Stimulated activated CD4-positive, alpha-beta T cell treated with anti-CD3 and anti-CD28 coated beads, Interleukin-15, amount 100 ng/mL, for 48 hours (primary cell): Measurements from ENCODE around the gene CHD8.
"Not testable (repeated sequence)": the region's sequence is repeated elsewhere in the genome, so short reads cannot be mapped to it uniquely, and the experiment has no call there.

ENCODE experiments used
- DNase-seq, 2 donors: peaks; one replicate each; pipeline ENCODE4 v3.0.0-alpha.2; 2020; ENCODE audit warnings: low read depth in 2 of 2

CHD8 gene

DNA sequence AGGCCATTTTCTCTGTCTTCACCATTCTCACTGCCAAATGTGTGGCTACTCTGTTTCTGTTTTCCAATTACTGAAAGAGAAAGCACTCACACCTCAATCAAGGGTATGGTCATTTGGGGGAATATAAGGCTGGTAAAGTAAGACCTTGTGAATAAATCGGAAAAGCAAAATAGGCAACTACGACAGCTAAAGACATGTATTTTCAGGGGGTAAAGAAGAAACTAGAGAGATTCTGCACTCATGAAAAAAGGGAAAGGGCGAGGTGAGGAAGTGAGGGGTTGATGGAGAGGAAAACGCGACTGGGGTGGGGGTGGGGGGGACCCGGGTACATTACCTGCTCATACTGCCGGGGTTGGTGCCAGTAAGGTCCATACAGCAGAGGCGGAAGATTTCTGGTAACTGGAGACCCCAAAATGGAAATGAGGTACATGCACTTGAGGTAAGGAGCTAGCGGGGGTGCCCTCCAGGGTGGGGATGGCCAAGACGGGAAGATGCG lies 19.3 kb downstream of the CHD8 start:
- no peak for DNase-seq

- DNase-seq = no peak
These were observed 24.8 kb downstream of the CHD8 start for GRCh38 chr14:21431126-21431525.

DNA sequence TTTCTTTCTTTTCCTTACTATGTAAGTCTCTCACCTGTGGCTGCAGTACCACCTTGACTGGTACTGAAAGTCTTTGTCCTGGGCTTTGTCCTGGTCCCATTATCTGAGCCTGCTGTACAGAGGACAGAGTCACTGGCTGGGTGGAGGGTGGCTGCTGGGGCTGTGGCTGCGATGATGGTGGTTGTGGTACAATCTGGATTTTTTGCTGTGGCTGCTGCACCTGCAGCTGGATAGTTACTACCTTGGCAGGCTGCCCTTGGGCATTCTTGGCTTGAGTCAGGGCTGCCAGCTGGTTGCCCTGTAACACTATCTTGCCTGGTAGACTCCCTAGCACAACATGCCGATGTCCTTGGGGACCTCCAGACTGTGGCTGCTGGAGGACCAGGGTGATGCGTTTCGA lies 27.0 kb downstream of the CHD8 start:
- no peak for DNase-seq

DNA sequence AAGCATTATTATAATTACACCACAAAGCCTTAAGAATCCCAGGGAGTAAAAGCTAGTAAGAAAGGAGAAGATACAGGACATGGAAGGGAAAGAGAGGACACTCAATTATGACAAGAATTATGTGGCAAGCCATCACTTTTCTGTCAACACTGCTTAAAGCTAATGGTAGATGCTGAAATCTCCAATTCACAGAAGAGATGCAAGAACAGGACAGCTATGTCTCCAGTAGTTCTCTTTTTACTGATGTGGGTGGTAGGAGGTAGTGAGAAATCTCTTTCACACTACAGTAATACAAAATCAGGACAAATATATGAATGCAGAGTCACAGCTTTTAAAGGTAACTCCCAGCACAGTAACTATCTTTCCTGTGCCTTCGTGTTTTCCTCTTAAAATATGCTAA lies 29.2 kb downstream of the CHD8 start:
- DNase-seq = no peak

DNA sequence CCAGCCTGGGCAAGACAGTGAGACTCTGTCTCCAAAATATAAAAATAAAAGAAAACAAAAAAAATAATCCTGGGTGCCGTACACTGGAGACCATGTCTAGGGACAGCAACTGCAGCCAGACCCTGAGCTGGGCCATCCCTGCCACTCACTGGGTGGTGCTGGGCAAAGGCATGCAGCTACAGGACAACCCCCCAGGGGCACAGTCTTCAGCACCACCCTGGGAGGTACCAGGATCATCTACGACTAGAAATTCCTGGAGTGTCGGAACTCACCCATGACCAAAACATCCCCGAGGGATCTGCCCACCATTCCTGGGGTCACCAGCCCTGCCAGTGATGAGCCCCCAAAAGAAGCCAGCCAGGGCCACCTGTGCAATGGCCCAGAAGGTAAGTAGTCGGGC lies 36.4 kb downstream of the CHD8 start:
- no peak for DNase-seq

- DNase-seq = no peak
These were observed 40.6 kb downstream of the CHD8 start for GRCh38 chr14:21415329-21415728.

DNA sequence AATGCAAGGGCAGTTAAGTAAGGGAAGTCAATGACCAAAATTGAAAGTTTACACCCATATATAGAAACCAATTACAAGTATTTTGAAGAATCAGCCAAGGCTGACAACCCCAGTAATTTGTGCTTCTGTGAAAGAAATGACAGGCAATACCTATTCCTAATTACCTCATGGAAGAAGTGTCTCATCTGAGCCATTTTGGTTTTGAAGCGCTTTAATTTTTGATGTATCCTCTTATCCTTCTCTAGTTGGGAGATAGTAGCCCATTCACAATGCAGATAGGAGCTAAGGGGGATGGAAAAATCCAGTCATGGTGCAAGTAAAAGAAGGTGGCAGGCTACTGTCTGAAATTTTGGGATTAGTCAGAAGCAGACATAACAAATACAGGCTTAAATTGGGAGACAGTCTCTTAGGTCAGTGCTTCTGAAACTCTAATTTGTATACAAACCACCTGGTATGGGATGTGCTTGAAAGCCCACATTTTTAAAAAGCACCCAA lies 41.7 kb downstream of the CHD8 start:
- no peak for DNase-seq

- no peak for DNase-seq
These were observed 47.8 kb downstream of the CHD8 start for GRCh38 chr14:21408147-21408546.

DNA sequence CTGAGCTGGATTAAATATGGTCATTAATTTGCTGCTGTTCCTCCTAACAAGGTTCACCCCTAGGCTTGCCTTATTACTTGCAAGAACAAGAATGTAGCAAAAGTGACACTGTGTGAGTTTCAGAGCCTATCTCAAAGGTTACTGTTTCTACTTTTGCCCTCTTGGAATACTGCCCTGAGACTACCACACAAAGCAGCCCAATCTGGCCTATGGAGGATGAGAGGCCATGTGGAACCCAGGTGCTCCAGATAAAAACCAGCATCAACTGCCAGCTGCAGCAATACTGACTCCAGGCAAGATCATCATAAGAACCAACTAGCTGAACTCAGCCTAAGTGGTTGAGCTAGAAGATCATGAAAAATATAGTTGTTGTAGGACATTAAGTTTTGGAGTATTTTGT lies 49.7 kb downstream of the CHD8 start:
- DNase-seq = no peak

DNA sequence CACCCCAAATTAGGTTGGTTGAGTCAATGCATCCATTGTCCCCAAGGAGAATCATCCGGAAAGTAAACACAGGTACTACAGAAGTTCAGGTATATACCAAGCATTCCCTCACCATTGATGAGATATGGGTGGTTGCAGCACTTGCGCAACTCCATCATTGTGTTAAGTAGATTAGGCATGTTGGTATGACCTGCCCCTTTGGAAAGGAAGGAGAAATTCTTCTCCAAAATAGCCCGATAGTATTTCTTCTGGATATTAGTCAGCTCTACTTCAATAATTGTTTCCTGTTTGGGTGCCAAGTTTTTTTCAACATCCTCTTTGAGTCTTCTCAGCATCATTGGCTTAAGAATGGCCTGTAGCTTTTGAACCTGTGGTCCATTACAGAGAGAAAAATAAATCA lies 50.8 kb downstream of the CHD8 start:
- DNase-seq = no peak

- no peak for DNase-seq
These were observed 56.5 kb downstream of the CHD8 start for GRCh38 chr14:21399311-21399870.

- DNase-seq = no peak
These were observed 57.0 kb downstream of the CHD8 start for GRCh38 chr14:21398901-21399300.

- DNase-seq = no peak
These were observed 60.5 kb downstream of the CHD8 start for GRCh38 chr14:21395450-21395849.

DNA sequence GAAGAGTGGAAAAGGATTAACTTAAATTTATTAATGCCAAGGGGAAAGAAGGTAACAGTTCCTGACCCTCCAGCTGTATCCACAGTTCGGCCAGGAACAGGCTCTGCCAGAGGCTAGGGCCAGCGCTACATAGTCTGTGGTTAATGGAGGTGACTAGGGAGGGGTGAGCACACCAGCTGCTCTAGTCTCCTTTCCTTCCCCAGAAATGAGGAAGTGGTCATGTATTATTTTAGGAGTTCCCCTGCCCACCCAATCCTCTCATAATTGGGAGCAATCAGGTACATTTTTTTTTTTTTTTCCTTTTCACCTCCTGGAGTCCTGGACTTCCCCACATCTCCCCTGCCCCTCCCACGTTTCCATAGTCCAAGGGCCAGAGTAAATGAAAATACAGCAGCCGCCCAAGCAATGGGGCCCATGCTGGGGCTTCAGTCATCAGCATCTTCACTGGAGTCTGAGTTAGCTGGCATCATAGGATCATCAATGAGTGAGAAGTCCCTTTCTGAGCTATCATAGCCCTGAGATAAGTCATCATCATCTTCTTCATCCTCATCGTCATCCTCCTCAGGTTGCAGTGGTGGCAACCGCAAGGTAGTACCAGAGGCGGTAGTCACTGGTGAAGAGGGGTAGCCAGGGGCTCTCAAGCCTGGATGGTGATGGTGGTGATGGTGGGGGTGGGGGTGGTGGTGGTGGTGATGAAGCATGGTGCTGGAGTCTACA lies 70.6 kb downstream of the CHD8 start:
- peak in 1 of 2 donors; percentile 0 for DNase-seq

DNA sequence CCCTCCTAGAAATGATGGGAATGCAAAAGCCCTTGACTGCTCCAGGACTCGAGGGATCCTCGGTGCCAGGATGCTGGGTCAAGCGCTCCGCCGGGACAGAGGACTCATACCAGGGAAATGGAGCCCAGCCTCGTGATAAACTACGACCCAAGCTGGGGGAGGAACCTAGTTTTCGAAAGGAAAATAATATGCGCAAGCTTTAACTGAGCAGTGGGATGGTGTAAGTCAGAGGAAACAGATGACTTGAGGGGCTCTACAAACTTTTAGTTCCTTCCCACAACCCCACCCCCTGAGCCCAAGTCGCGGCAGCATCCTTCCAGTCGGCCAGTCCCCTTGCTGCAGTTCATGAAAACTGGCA lies 71.5 kb downstream of the CHD8 start:
- peak in 1 of 2 donors; percentile 32 for DNase-seq

DNA sequence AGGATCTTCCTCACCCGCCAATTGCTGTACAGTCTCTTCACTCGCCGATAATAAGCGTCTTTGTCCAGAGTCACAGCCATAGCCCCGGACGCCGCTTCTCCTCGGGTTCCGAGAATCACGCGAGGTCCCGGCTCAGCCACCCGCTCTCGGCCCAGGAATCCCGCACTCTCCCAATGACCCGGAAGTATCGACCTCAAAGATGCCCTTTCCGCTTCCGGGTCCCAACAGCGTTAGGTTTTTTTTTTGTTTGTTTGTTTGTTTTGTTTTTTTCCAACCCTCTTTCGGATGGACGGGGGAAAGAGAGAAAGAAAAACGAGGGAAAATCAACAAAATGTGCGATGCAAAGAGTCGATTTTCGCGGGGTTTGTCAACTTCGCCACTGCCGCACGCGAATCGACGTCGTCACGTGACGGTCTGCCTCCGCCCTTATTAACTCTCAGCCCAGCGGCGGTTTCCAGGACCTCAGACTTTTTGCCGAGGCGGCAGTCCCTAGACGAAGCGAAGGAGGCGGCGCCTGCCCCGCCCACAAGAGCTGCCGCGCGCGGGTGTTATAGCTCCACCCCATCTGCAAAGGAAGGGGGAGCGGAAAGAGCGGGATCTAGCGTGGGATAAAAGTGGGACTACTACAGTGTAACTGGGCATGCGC lies 72.0 kb downstream of the CHD8 start, which contains the start of gene SUPT16H:
TSS of gene SUPT16H (minus strand) at position 172 of the 646 bp plus-strand sequence. CDS start at position 80, 92 bp downstream.
- peak; percentile 92 to 93 for DNase-seq

- peak; percentile 36 to 38 for DNase-seq
These were observed 72.8 kb downstream of the CHD8 start for GRCh38 chr14:21382886-21383847.

DNA sequence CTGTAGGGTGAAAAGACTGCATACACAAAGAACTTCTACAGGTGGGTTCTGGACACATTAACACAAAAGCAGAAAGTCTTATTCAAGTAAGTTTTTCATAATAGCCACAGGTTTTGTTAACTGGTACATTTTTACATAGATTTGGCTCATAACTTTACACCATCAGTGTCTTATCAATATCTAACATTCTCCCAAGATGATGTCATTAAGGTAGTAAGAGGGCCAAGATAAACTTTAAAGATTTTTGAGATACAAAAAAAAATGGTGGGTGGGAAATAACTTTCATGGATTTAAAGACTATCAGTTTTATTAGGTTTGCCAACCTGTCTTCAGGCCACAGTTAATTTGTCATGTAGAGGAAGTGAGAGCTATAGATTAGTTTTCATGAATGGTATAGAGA lies 73.8 kb downstream of the CHD8 start:
- no peak for DNase-seq

DNA sequence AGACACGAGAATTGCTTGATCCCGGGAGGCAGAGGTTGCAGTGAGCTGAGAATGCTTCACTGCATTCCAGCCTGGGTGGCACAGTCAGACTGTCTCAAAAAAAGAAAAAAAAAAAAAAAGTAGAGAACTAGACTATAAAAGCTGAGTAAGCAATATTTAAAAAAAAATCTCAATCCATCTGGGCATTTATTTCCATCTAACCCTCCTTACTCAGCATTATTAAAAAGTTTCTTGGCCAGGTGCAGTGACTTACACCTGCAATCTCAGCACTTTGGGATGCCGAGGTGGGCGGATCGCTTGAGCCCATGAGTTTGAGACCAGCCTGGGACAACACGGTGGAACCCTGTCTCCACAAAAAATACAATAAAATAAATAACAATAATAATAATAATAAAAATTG lies 76.6 kb downstream of the CHD8 start:
- no peak for DNase-seq

GRCh38 chr14:21373980-21374379 lies 81.9 kb downstream of the CHD8 start:
- DNase-seq = no peak

GRCh38 chr14:21372814-21373213 lies 83.1 kb downstream of the CHD8 start:
- DNase-seq = not testable (repeated sequence)
